Glutamatergic neuron (in vitro differentiated cells): ENCODE measurements around the gene LMO7. TPM values are rescaled to one million over a fixed set of nuclear protein-coding genes. Genes with fewer than 3 reads are reported as not detected.

Experiments
- DNase-seq: peaks from one replicate; pipeline ENCODE4 v3.0.0; 2022
- H3K27ac Mint-ChIP-seq: one replicate; pipeline ENCODE4 v1.8.0; 2020; ENCODE audit warnings: mild to moderate bottlenecking, mixed read lengths, inconsistent platforms; ENCODE audit not compliant: unreplicated experiment
- H3K27me3 Mint-ChIP-seq: one replicate; pipeline ENCODE4 v1.8.0; 2020; ENCODE audit warnings: mild to moderate bottlenecking, moderate library complexity, mixed read lengths, inconsistent platforms; ENCODE audit not compliant: unreplicated experiment
- H3K36me3 Mint-ChIP-seq: one replicate; pipeline ENCODE4 v1.8.0; 2020; ENCODE audit warnings: mild to moderate bottlenecking, mixed read lengths, inconsistent platforms; ENCODE audit not compliant: unreplicated experiment
- H3K4me1 Mint-ChIP-seq: one replicate; pipeline ENCODE4 v1.8.0; 2020; ENCODE audit warnings: mild to moderate bottlenecking, low read depth, mixed read lengths, inconsistent platforms; ENCODE audit not compliant: unreplicated experiment
- H3K4me3 Mint-ChIP-seq: one replicate; pipeline ENCODE4 v1.8.0; 2020; ENCODE audit warnings: mild to moderate bottlenecking, mixed read lengths, inconsistent platforms; ENCODE audit not compliant: unreplicated experiment
- H3K9me3 Mint-ChIP-seq: one replicate; pipeline ENCODE4 v1.8.0; 2020; ENCODE audit warnings: mild to moderate bottlenecking, moderate library complexity, mixed read lengths, inconsistent platforms; ENCODE audit not compliant: unreplicated experiment
- CTCF ChIP-seq: fragments of 200-600 bp; sonication (generic); IDR thresholded peaks from one replicate; pipeline ENCODE4 v1.5.0; 2021; ENCODE audit not compliant: partially characterized antibody, unreplicated experiment
- total RNA-seq: library from RNA; stranded (reverse); fragmentation: NEBNext Ultra II Directional; extraction: Animal tissue kit (Norgen Biotek cat#: 25700); gene quantifications from one replicate; pipeline ENCODE4 v1.2.1, GENCODE V29; 2021; ENCODE audit not compliant: unreplicated experiment

The LMO7 gene
- total RNA-seq, 1 donor from 2014 or later: 5.0 TPM

- H3K9me3 Mint-ChIP-seq: no peaks in the 10 kb centered on the region
- no peak overlapping the region for H3K27ac Mint-ChIP-seq
- no peaks in the 10 kb centered on the region for H3K27me3 Mint-ChIP-seq
- H3K4me1 Mint-ChIP-seq: peaks cover 2% of the 10 kb centered on the region
- DNase-seq: no peak
- no peaks in the 10 kb centered on the region for H3K36me3 Mint-ChIP-seq
- no peak for TF ChIP-seq CTCF
- H3K4me3 Mint-ChIP-seq: no peak overlapping the region
These were observed 253.3 kb downstream of the LMO7 start for GRCh38 chr13:75889427-75889826.

GRCh38 chr13:75895168-75895567, 259.0 kb downstream of the LMO7 start:
- H3K4me3 Mint-ChIP-seq: no peak overlapping the region
- no peaks in the 10 kb centered on the region for H3K9me3 Mint-ChIP-seq
- H3K27ac Mint-ChIP-seq: no peak overlapping the region
- H3K4me1 Mint-ChIP-seq: no peaks in the 10 kb centered on the region
- H3K27me3 Mint-ChIP-seq: no peaks in the 10 kb centered on the region
- no peaks in the 10 kb centered on the region for H3K36me3 Mint-ChIP-seq
- no peak for DNase-seq
- TF ChIP-seq CTCF: no peak

DNA sequence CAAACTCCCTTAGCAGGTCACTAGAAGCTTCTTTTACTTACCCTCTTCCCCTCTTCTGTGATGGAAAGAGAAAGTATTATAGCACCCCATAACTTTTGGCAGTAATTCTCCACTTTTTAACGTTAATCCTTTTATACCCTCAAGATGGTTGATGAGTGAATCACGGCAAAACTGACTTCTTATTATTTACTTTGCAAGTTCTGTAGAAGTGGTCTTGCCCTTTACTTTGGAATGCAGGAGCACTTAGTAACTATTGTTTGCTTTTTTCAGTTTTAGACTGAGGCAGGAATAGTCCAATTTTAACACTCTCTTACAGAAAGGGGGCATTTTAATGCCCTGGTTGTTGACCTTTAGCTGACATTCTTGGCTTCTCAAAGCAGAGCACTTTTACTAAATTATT, 260.1 kb downstream of the LMO7 start:
- Mint-ChIP-seq H3K4me1 (no peaks in the 10 kb centered on the region), H3K4me3 (no peak overlapping the region), H3K27ac (no peak overlapping the region), H3K36me3 (no peaks in the 10 kb centered on the region), H3K27me3 (no peaks in the 10 kb centered on the region), H3K9me3 (no peaks in the 10 kb centered on the region)
- DNase-seq: no peak
- TF ChIP-seq CTCF: no peak

DNA sequence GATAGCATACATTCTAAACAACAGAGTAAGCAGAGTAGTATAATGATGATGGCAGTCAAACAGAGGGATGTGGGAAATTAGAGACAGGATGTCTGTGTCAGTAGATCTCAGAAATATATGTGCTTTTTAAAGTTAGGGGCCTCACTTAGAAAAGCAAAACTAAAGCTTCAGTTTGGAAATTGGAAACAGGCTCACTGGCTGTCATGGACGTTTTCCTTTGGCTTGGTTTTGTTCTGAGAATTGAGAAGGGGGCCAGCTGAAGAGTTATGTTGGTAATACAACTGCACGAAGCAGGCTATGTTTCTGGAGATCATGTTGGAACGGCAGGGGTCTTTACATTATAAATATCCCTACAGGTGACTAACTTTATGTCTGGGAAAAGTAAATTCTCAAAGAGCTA, 261.3 kb downstream of the LMO7 start:
- Mint-ChIP-seq H3K36me3 (no peaks in the 10 kb centered on the region), H3K9me3 (no peaks in the 10 kb centered on the region), H3K4me1 (no peaks in the 10 kb centered on the region), H3K27me3 (no peaks in the 10 kb centered on the region), H3K27ac (no peak overlapping the region), H3K4me3 (no peak overlapping the region)
- no peak for DNase-seq
- no peak for TF ChIP-seq CTCF

DNA sequence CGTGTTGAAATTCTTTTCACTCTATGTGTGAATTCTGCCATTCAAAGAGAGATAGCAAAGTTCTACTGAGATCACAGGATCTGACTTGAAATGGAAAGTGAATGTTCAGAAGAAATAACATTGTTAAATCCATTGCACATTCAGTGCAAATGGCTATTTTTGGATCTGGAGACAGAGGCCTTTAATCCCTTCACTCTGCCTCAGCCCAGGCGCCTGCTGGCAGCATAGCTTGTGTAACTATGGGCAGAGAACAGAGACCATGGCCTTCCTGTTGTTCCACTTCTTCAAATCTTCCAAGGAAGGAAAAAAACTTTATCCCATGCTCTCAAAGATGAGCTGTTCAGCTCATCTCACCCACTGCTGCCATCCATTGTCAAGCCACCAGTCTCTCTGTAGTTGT, 265.4 kb downstream of the LMO7 start:
- H3K27me3 Mint-ChIP-seq: no peaks in the 10 kb centered on the region
- no peaks in the 10 kb centered on the region for H3K4me1 Mint-ChIP-seq
- TF ChIP-seq CTCF: no peak
- H3K9me3 Mint-ChIP-seq: no peaks in the 10 kb centered on the region
- DNase-seq: no peak
- H3K4me3 Mint-ChIP-seq: no peak overlapping the region
- no peaks in the 10 kb centered on the region for H3K36me3 Mint-ChIP-seq
- no peak overlapping the region for H3K27ac Mint-ChIP-seq
